Small intestine (tissue), 7 donors: ENCODE data around the gene NELL2. TPM values are rescaled to one million over a fixed set of nuclear protein-coding genes. Genes with fewer than 3 reads are reported as not detected.

Source experiments
- DNase-seq, 2 donors: peaks; one replicate each; pipeline versions ENCODE4 v3.0.0 to v3.0.0-alpha.2; 2013
- FAIRE-seq: peaks from 2 replicates; lab custom pipeline; 2012; peaks lifted over from hg19 to GRCh38; lab: Jason Lieb, UNC
- H3K27ac ChIP-seq, 3 donors: one replicate each; pipeline ENCODE4 v1.5.1; 2013; ENCODE audit warnings: low read length in 2 of 3, mild to moderate bottlenecking in 2 of 3, control low read depth in 1 of 3, inconsistent platforms in 1 of 3, low read depth in 1 of 3, moderate library complexity in 1 of 3
- H3K27me3 ChIP-seq, 3 donors: one replicate each; pipeline ENCODE4 v1.6.1; 2013; ENCODE audit warnings: low read length in 3 of 3, inconsistent platforms in 1 of 3; ENCODE audit not compliant: control insufficient read depth in 3 of 3, insufficient read depth in 3 of 3
- H3K36me3 ChIP-seq, 3 donors: one replicate each; pipeline ENCODE4 v1.6.1; 2013; ENCODE audit warnings: low read length in 3 of 3, inconsistent platforms in 1 of 3, low read depth in 1 of 3, mild to moderate bottlenecking in 1 of 3, moderate library complexity in 1 of 3; ENCODE audit not compliant: control insufficient read depth in 3 of 3, insufficient read depth in 2 of 3
- H3K4me1 ChIP-seq, 3 donors: one replicate each; pipeline ENCODE4 v1.6.1; 2013; ENCODE audit warnings: low read length in 2 of 3, inconsistent platforms in 1 of 3, low read depth in 1 of 3, mild to moderate bottlenecking in 1 of 3, moderate library complexity in 1 of 3; ENCODE audit not compliant: control insufficient read depth in 3 of 3, insufficient read depth in 2 of 3
- H3K4me3 ChIP-seq, 3 donors: one replicate each; pipeline ENCODE4 v1.5.1; 2013; ENCODE audit warnings: low read length in 3 of 3, control low read depth in 1 of 3, inconsistent platforms in 1 of 3, low read depth in 1 of 3, mild to moderate bottlenecking in 1 of 3, moderate library complexity in 1 of 3
- H3K9me3 ChIP-seq, 2 donors: one replicate each; pipeline ENCODE4 v1.6.1; 2013; ENCODE audit warnings: low read depth in 1 of 2, low read length in 1 of 2; ENCODE audit not compliant: control insufficient read depth in 2 of 2, insufficient read depth in 1 of 2
- WGBS, 3 donors: extraction: QIAGEN DNeasy Blood & Tissue Kit; methylation state at CpG; one replicate each; pipeline ENCODE4 v1.1.7; 2013; 5-methylcytosine and 5-hydroxymethylcytosine counted together
- polyA plus RNA-seq, 4 donors: library from polyadenylated mRNA; stranded (reverse) in 3 of 4; unstranded in 1 of 4; fragments of 200-250 nt in 3 of 4; fragments of 120-200 nt in 1 of 4; gene quantifications; one replicate each; pipeline versions ENCODE4 v1.2.1 to v1.2.3, GENCODE V29; 2013
- donor health status: healthy with polysubstance abuse.
- donor health status: control.
- donor health status: control.
- donor health status: Bipolar disorder and iron deficiency.
- donor health status: healthy.

Gene NELL2
- polyA plus RNA-seq, 4 donors: 4.4 to 50.8 (median 27.1) TPM

GRCh38 chr12:44728566-44728965 lies 147.5 kb downstream of the NELL2 start:
- H3K36me3 ChIP-seq: no peaks in the 10 kb centered on the region
- H3K27me3 ChIP-seq: no peaks in the 10 kb centered on the region
- no peak overlapping the region for H3K27ac ChIP-seq
- H3K4me3 ChIP-seq: no peak overlapping the region
- 64 to 70% (median 66%) methylated on average over 1 of the region's 1 CpG for WGBS, 3 donors
- DNase-seq: no peak
- no peaks in the 10 kb centered on the region for H3K4me1 ChIP-seq
- H3K9me3 ChIP-seq: peaks cover 0 to 4% of the 10 kb centered on the region in 2 donors
- FAIRE-seq: no peak

- H3K27me3 ChIP-seq: no peaks in the 10 kb centered on the region
- 62 to 65% (median 64%) methylated on average over 2 of the region's 2 CpGs for WGBS, 3 donors
- FAIRE-seq: no peak
- no peak overlapping the region for H3K27ac ChIP-seq
- no peaks in the 10 kb centered on the region for H3K9me3 ChIP-seq
- DNase-seq: no peak
- no peaks in the 10 kb centered on the region for H3K4me1 ChIP-seq
- H3K4me3 ChIP-seq: no peak overlapping the region
- no peaks in the 10 kb centered on the region for H3K36me3 ChIP-seq
Measured at GRCh38 chr12:44720265-44720664, 155.8 kb downstream of the NELL2 start.

DNA sequence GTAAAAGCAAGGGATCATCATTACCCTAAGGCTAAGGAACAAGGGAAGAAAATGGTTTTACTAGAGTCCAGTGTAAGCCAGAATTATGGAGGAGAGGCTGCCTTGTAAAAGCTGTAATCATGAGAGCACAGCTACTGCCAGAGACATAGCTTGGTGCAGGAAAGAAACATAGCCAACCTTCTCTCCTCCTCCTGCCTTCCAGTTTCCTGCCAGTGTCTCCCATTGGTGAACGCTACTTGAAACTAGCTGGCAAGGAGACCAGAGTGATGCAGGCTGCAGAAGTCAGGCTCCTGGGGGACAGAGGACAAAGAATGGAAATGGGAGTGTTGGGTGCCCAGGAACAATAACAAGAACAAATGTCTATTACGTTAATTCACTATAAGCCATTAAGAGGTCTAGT lies 158.5 kb downstream of the NELL2 start:
- FAIRE-seq: no peak
- Histone ChIP-seq H3K36me3 (no peaks in the 10 kb centered on the region), H3K27me3 (no peaks in the 10 kb centered on the region), H3K9me3 (no peaks in the 10 kb centered on the region), H3K4me3 (no peak overlapping the region), H3K27ac (no peak overlapping the region), H3K4me1 (no peaks in the 10 kb centered on the region)
- 85 to 92% (median 90%) methylated on average over 2 of the region's 2 CpGs for WGBS, 3 donors
- DNase-seq: no peak

- WGBS, 3 donors: 75 to 83% (median 78%) methylated on average over 2 of the region's 2 CpGs
- Histone ChIP-seq H3K27me3 (no peaks in the 10 kb centered on the region), H3K4me3 (no peak overlapping the region), H3K27ac (no peak overlapping the region), H3K9me3 (no peaks in the 10 kb centered on the region), H3K36me3 (no peaks in the 10 kb centered on the region), H3K4me1 (no peaks in the 10 kb centered on the region)
- no peak for FAIRE-seq
- DNase-seq: no peak
Measured at GRCh38 chr12:44716711-44717110, 159.4 kb downstream of the NELL2 start.

DNA sequence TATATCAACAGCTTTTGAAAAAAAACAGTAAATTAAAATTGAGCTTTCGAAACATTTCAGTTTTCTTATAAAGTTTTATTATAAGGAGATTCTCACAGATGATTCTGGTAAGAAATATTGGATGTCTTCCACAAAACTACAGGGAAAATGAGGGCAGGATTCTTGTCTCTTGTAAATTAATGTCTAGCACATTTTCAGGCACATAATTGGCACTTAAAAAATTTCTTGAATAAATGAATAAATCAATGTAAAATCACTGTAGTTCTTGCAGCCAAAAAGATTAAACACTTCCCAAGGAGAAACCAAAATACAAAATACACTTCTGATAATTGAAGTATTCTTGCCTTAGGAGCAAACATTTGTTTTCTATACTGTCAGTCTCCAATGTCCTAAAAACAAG lies 164.4 kb downstream of the NELL2 start:
- FAIRE-seq: no peak
- no peaks in the 10 kb centered on the region for H3K9me3 ChIP-seq
- no peak overlapping the region for H3K27ac ChIP-seq
- WGBS, 3 donors: 83 to 86% (median 85%) methylated on average over 1 of the region's 1 CpG
- no peak overlapping the region for H3K4me3 ChIP-seq
- H3K4me1 ChIP-seq: no peaks in the 10 kb centered on the region
- H3K27me3 ChIP-seq: no peaks in the 10 kb centered on the region
- DNase-seq: no peak
- H3K36me3 ChIP-seq: no peaks in the 10 kb centered on the region

- Histone ChIP-seq H3K9me3 (no peaks in the 10 kb centered on the region), H3K36me3 (no peaks in the 10 kb centered on the region), H3K27ac (no peak overlapping the region), H3K4me3 (no peak overlapping the region), H3K4me1 (no peaks in the 10 kb centered on the region), H3K27me3 (no peaks in the 10 kb centered on the region)
- DNase-seq (no peak), FAIRE-seq (no peak)
- WGBS, 3 donors: 82 to 94% (median 83%) methylated on average over 2 of the region's 2 CpGs
Measured at GRCh38 chr12:44709166-44709565, 166.9 kb downstream of the NELL2 start.

GRCh38 chr12:44708218-44708617 lies 167.9 kb downstream of the NELL2 start:
- Histone ChIP-seq H3K4me3 (no peak overlapping the region), H3K4me1 (no peaks in the 10 kb centered on the region), H3K27me3 (no peaks in the 10 kb centered on the region), H3K27ac (no peak overlapping the region), H3K36me3 (no peaks in the 10 kb centered on the region), H3K9me3 (no peaks in the 10 kb centered on the region)
- DNase-seq: no peak
- WGBS, 3 donors: 90 to 93% (median 91%) methylated on average over 2 of the region's 2 CpGs
- FAIRE-seq: no peak

GRCh38 chr12:44703182-44703910 lies 172.8 kb downstream of the NELL2 start:
- H3K4me1 ChIP-seq: no peaks in the 10 kb centered on the region
- H3K9me3 ChIP-seq: no peaks in the 10 kb centered on the region
- no peak overlapping the region for H3K27ac ChIP-seq
- DNase-seq (no peak), FAIRE-seq (no peak)
- WGBS, 3 donors: 67 to 75% (median 69%) methylated on average over 3 of the region's 3 CpGs
- H3K27me3 ChIP-seq: no peaks in the 10 kb centered on the region
- no peak overlapping the region for H3K4me3 ChIP-seq
- H3K36me3 ChIP-seq: no peaks in the 10 kb centered on the region

DNA sequence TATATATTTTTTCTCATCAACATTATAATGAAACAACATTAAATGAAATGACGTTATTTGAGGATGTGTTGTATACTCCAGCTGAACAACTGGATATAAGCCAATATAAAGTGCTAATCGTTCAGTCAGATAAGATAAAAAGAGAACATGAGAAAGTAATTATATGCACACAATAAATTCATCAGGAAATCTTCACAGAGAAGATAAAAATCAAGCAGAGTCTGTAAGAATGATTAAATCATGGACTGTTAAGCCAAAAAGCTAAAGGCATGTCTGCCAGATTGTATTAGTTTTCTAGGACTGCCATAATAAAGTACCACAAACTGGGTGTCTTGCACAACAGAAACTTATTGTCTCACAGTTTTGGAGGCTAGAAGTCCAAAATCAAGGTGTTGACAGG lies 178.6 kb downstream of the NELL2 start:
- Histone ChIP-seq H3K27me3 (no peaks in the 10 kb centered on the region), H3K4me3 (no peak overlapping the region), H3K4me1 (no peaks in the 10 kb centered on the region), H3K27ac (no peak overlapping the region), H3K9me3 (no peaks in the 10 kb centered on the region), H3K36me3 (no peaks in the 10 kb centered on the region)
- FAIRE-seq: no peak
- no peak for DNase-seq
- WGBS, 3 donors: 10 to 31% (median 24%) methylated on average over 2 of the region's 2 CpGs
